Memory B cell (primary cell): ENCODE data around the gene TOP3B.
A peak's percentile ranks its signal among the peaks of the same experiment; 100 is the strongest.
"Not testable (repeated sequence)": the region's sequence is repeated elsewhere in the genome, so short reads cannot be mapped to it uniquely, and the experiment has no call there.

Experiments
- ATAC-seq: fragments of 150-1000 bp; cut with Tn5 transposase; 2 replicates; pipeline ENCODE4 v1.10.0; 2021; ENCODE audit warnings: low read depth, mild to moderate bottlenecking, moderate library complexity
- DNase-seq, 2 donors: peaks; one replicate each; pipeline ENCODE4 v3.0.0; 2022; ENCODE audit warnings: low spot score in 2 of 2
- H3K27ac Mint-ChIP-seq: one replicate; pipeline ENCODE4 v1.8.0; 2022; ENCODE audit warnings: mild to moderate bottlenecking, moderate library complexity, mixed read lengths
- H3K27me3 Mint-ChIP-seq: one replicate; pipeline ENCODE4 v1.8.0; 2022; ENCODE audit warnings: mixed read lengths
- H3K36me3 Mint-ChIP-seq: one replicate; pipeline ENCODE4 v1.8.0; 2022; ENCODE audit warnings: mild to moderate bottlenecking, mixed read lengths
- H3K4me1 Mint-ChIP-seq: one replicate; pipeline ENCODE4 v1.8.0; 2022; ENCODE audit warnings: mixed read lengths
- H3K4me3 Mint-ChIP-seq: one replicate; pipeline ENCODE4 v1.8.0; 2022; ENCODE audit warnings: mild to moderate bottlenecking, moderate library complexity, mixed read lengths
- H3K9me3 Mint-ChIP-seq: one replicate; pipeline ENCODE4 v1.8.0; 2022; ENCODE audit warnings: mixed read lengths

Gene TOP3B

DNA sequence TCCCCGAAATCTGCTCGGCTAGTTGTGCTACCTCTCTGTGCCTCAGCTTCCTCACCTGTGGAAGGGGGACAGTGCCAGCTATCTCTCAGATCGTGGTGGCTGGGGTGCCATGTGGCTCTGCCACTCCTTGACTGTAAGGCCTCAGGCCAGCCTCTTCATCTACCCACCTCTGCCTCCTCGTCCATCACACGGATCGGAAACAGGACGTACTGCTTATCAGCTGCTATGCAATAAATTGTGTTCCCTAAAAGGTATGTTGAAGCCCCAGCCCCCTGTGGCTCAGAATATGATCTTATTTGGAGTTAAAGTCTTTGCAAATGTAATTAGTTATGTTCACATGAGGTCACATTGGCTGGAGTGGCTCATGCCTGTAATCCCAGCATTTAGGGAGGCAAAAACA, 37.7 kb downstream of the TOP3B start:
- ATAC-seq: no peak
- DNase-seq: no peak
- Mint-ChIP-seq H3K36me3 (peaks cover 6% of the 10 kb centered on the region), H3K9me3 (no peaks in the 10 kb centered on the region), H3K27ac (no peak overlapping the region), H3K4me3 (no peak overlapping the region), H3K4me1 (peaks cover 14% of the 10 kb centered on the region), H3K27me3 (no peaks in the 10 kb centered on the region)

GRCh38 chr22:21943571-21944448, 38.8 kb downstream of the TOP3B start:
- Mint-ChIP-seq H3K36me3 (peaks cover 6% of the 10 kb centered on the region), H3K27me3 (no peaks in the 10 kb centered on the region), H3K9me3 (no peaks in the 10 kb centered on the region), H3K4me3 (no peak overlapping the region), H3K4me1 (peaks cover 18% of the 10 kb centered on the region), H3K27ac (no peak overlapping the region)
- ATAC-seq (no peak), DNase-seq (no peak)

- Mint-ChIP-seq H3K4me3 (no peak overlapping the region), H3K27ac (no peak overlapping the region), H3K36me3 (peaks cover 6% of the 10 kb centered on the region), H3K27me3 (no peaks in the 10 kb centered on the region), H3K9me3 (no peaks in the 10 kb centered on the region), H3K4me1 (peaks cover 24% of the 10 kb centered on the region)
- DNase-seq (no peak), ATAC-seq (no peak)
These were observed 39.9 kb downstream of the TOP3B start for GRCh38 chr22:21942407-21943343.

DNA sequence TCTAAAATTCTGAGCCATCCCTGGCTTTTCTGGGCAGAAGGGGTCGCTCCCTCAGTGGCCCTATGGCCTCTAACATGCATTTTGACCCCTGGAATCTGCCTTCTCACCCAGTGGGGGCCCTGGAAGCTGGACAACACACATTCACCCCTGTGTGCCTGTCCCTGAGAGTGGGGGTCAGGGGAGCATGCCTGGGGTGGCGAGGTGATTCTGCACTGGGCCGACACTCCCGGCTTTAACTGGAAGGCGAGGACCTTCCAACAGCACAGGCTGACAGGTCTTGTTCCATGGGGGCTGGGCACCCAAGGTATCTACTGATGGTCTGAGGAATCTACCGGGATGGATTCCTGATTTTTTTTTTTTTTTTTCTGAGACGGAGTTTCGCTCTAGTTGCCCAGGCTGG, 40.7 kb downstream of the TOP3B start:
- H3K27ac Mint-ChIP-seq: no peak overlapping the region
- H3K4me3 Mint-ChIP-seq: no peak overlapping the region
- H3K36me3 Mint-ChIP-seq: peaks cover 6% of the 10 kb centered on the region
- H3K4me1 Mint-ChIP-seq: peaks cover 24% of the 10 kb centered on the region
- no peaks in the 10 kb centered on the region for H3K27me3 Mint-ChIP-seq
- ATAC-seq: no peak
- no peak for DNase-seq
- H3K9me3 Mint-ChIP-seq: no peaks in the 10 kb centered on the region

- Mint-ChIP-seq H3K4me3 (no peak overlapping the region), H3K4me1 (peaks cover 27% of the 10 kb centered on the region), H3K27me3 (no peaks in the 10 kb centered on the region), H3K27ac (no peak overlapping the region), H3K9me3 (no peaks in the 10 kb centered on the region), H3K36me3 (peaks cover 6% of the 10 kb centered on the region)
- DNase-seq (no peak), ATAC-seq (no peak)
These were observed 42.1 kb downstream of the TOP3B start for GRCh38 chr22:21940521-21940920.

- DNase-seq, H3K36me3 Mint-ChIP-seq, H3K4me3 Mint-ChIP-seq, H3K27me3 Mint-ChIP-seq, ATAC-seq, H3K9me3 Mint-ChIP-seq: not testable (repeated sequence)
- Mint-ChIP-seq H3K4me1 (peaks cover 27% of the 10 kb centered on the region), H3K27ac (peak overlapping the region; percentile 86)
These were observed 42.7 kb downstream of the TOP3B start for GRCh38 chr22:21939935-21940334.

DNA sequence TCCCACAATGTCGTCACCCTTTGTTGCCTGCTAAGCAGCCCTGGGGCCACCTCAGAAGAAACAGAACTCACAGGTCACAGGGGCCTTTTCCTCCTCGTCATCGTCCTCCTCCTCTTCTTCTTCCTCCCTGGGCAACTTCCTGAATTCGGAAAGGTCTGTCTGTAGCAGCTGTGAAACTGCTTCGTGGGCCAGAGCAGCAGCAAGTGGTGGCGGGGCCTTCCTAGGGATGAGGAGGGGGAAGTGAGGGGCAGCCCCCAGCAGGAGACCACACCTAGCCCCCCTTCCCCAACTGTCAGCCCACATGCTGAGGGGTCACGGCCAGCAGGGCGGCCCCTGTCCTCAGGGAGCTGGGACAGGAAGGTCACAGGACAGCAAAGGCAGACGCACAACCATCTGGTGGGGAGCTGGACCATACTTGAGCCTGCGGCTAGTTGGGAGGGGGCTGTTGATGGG, 43.1 kb downstream of the TOP3B start:
- no peaks in the 10 kb centered on the region for H3K27me3 Mint-ChIP-seq
- DNase-seq: no peak
- H3K36me3 Mint-ChIP-seq: peaks cover 2% of the 10 kb centered on the region
- no peak for ATAC-seq
- H3K27ac Mint-ChIP-seq: peak overlapping the region; percentile 86
- H3K4me3 Mint-ChIP-seq: peak overlapping the region; percentile 61
- no peaks in the 10 kb centered on the region for H3K9me3 Mint-ChIP-seq
- H3K4me1 Mint-ChIP-seq: peaks cover 27% of the 10 kb centered on the region

- Mint-ChIP-seq H3K9me3 (no peaks in the 10 kb centered on the region), H3K27ac (peak overlapping the region; percentile 86), H3K4me3 (peak overlapping the region; percentile 85), H3K4me1 (peaks cover 27% of the 10 kb centered on the region), H3K36me3 (no peaks in the 10 kb centered on the region), H3K27me3 (no peaks in the 10 kb centered on the region)
- ATAC-seq (no peak), DNase-seq (no peak)
These were observed 43.7 kb downstream of the TOP3B start for GRCh38 chr22:21938906-21939305.

GRCh38 chr22:21938071-21938822, 44.3 kb downstream of the TOP3B start:
- Mint-ChIP-seq H3K9me3 (no peaks in the 10 kb centered on the region), H3K27me3 (no peaks in the 10 kb centered on the region), H3K4me1 (peaks cover 27% of the 10 kb centered on the region), H3K4me3 (peak overlapping the region; percentile 85), H3K27ac (peak overlapping the region; percentile 86), H3K36me3 (no peaks in the 10 kb centered on the region)
- ATAC-seq (peak; percentile 93), DNase-seq (peak; percentile 94 to 99)

DNA sequence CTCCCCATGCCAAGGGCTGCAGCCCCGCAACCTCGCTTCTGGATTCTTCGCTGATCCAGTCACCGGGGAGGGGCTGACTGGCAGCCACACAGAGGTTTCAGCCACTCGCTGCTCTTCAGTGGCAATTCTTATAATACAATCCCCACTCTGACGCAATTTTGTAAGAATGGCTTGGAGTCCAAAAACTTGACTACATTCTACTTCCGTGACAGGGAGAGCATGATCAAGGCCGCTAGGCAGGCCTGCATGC, 44.8 kb downstream of the TOP3B start:
- H3K36me3 Mint-ChIP-seq: peaks cover 2% of the 10 kb centered on the region
- DNase-seq (no peak), ATAC-seq (no peak)
- peak overlapping the region; percentile 86 for H3K27ac Mint-ChIP-seq
- H3K4me1 Mint-ChIP-seq: peaks cover 27% of the 10 kb centered on the region
- no peaks in the 10 kb centered on the region for H3K9me3 Mint-ChIP-seq
- no peaks in the 10 kb centered on the region for H3K27me3 Mint-ChIP-seq
- H3K4me3 Mint-ChIP-seq: peak overlapping the region; percentile 85

GRCh38 chr22:21937041-21937820, 45.4 kb downstream of the TOP3B start:
- H3K36me3 Mint-ChIP-seq: peaks cover 2% of the 10 kb centered on the region
- DNase-seq (no peak), ATAC-seq (no peak)
- H3K4me3 Mint-ChIP-seq: no peak overlapping the region
- no peaks in the 10 kb centered on the region for H3K27me3 Mint-ChIP-seq
- no peak overlapping the region for H3K27ac Mint-ChIP-seq
- H3K4me1 Mint-ChIP-seq: peaks cover 27% of the 10 kb centered on the region
- H3K9me3 Mint-ChIP-seq: no peaks in the 10 kb centered on the region

DNA sequence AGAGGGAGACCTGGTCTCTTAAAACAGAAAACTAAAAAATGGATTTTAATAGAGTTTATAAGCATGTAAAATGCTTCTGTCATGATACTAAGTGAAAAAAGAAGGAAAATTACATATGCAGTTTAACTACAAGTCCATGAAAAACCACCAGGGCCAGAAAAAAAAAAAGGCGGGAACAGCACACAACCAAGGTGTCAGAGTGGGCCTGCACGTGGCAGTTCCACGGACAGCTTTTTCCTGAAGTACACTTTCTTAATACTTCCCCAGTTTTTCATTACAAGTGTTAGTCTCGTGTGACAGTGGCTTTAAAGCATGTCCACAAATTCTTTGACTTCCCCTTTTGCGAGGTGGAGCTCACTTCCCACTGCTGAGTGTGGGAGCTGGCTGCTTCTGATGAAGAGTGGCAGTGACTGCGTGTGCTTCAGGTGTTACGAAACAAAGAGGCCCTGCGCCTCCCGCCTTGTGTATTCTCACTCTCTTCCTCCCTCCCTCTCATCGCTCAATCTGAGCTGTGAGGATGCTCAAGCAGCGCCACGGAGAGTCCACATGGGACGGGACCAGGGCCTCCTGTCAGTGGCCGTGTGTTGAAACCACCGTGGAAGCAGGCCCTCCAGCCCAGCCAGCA, 46.3 kb downstream of the TOP3B start:
- H3K9me3 Mint-ChIP-seq: no peaks in the 10 kb centered on the region
- H3K36me3 Mint-ChIP-seq: peaks cover 2% of the 10 kb centered on the region
- no peak for ATAC-seq
- H3K27ac Mint-ChIP-seq: no peak overlapping the region
- H3K4me3 Mint-ChIP-seq: no peak overlapping the region
- no peak for DNase-seq
- peaks cover 24% of the 10 kb centered on the region for H3K4me1 Mint-ChIP-seq
- no peaks in the 10 kb centered on the region for H3K27me3 Mint-ChIP-seq

DNA sequence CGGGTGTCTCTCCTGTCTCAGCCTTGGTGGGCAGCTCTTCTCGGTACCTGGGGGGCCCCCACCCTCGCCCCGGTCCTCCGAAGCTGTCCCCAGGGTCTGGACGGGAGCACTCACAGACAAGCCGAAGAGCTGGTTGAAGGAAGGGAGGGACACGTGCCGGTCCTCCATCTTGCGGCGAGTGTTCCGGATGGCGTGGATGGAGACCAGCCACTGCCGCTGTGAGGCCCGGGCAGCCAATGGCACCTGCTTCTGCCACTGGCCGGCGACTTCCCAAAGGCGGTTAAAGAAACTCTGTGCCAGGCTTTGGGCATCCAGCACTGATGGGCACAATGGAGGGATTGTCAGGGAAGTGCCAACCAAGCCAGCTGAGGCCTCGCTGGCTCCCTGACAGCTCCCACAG, 48.7 kb downstream of the TOP3B start:
- Mint-ChIP-seq H3K27me3 (no peaks in the 10 kb centered on the region), H3K4me3 (no peak overlapping the region), H3K27ac (no peak overlapping the region), H3K36me3 (peaks cover 10% of the 10 kb centered on the region), H3K9me3 (no peaks in the 10 kb centered on the region), H3K4me1 (peaks cover 17% of the 10 kb centered on the region)
- DNase-seq (no peak), ATAC-seq (no peak)
